Central memory CD4-positive, alpha-beta T cell (primary cell): Measurements from ENCODE around the gene RBBP8NL.
"Not testable (repeated sequence)": the region's sequence is repeated elsewhere in the genome, so short reads cannot be mapped to it uniquely, and the experiment has no call there.

Experiments used
- DNase-seq: peaks from one replicate; pipeline ENCODE4 v3.0.0; 2022

Gene RBBP8NL

DNA sequence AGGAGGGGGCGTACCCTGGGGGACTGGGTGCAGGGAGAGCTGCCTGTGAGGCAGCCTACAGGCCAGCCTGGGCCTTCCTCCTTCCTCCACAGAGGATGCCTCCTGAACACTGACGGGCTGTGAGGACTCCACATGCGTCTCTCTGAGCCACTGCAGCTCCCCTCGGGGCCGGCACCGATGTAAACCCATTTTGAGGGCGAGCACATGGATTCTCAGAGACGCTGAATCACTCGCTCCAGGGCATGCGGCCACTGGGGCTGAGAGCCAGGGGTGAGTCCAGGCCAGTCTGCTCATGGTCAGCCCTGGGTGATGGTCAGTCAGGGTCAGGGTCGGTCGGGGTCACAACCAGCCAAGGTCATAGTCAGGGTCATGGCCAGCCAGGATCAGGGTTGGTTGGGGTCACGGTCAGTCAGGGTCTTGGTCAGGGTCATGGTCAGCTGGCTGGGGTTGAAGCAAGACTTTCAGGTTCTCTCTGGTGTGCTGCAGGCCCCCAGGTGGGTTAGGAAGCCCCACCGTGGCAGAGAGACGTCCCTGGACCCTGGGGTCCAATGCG lies 14.7 kb upstream of the RBBP8NL start:
- no peak for DNase-seq

DNA sequence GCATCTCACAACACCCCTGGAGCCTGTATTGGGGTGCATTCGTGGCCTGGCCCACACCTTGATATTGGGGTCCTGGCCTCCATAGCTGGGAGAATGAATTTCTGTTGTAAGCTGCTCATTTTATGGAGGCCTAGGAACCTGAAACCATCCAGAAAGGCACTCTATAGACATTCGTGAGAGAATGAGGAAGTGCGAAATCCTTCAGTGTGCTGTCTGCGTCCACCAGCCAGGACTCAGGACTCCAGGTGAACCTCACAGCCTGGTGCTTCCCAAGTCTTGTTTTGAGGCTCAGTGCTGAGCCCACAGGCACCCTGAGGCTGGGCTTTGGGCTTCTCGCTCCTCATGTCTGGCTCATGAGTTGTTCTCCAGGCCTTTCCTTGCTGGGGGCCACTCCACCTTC lies 11.9 kb upstream of the RBBP8NL start:
- DNase-seq = no peak

DNA sequence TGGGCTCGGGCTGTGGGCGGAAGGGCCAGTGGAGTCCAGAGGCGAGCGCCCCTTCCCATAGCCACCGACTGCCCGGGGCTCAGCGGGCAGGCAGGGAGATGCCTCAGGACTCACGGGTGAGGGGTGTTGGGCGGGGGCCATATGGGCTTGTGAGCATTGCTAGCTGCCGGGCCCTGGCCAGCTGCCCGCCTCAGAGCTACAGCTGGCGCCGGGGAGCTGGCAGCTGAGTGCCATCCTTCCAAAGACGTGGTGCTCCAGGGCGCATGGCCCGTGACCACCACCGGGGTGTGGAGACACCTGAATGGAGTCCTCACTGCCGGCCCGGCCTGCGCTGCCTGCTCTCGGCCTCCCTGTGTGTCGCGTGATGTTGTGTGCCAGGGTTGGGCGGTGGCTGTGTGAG lies 10.6 kb upstream of the RBBP8NL start:
- no peak for DNase-seq

DNA sequence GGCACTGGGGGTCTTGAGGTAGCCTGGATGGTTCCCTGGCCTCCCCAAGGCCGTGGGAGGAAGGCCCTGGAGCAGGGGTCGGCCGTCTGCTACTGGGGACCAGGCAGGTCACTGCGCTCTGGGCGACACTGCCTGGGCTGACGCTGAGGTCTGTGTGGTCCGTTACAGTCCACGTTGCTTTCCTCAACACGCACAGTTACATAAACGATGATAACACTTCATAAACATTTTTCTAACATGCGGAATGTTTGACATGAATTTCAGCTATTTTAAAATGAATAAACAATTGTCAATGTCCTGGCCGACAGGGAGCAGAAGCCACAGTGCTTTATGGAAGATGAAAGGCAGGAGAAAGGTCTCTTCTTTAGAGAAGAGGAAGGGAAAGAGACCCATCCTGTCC lies 10.2 kb upstream of the RBBP8NL start:
- DNase-seq = no peak

DNA sequence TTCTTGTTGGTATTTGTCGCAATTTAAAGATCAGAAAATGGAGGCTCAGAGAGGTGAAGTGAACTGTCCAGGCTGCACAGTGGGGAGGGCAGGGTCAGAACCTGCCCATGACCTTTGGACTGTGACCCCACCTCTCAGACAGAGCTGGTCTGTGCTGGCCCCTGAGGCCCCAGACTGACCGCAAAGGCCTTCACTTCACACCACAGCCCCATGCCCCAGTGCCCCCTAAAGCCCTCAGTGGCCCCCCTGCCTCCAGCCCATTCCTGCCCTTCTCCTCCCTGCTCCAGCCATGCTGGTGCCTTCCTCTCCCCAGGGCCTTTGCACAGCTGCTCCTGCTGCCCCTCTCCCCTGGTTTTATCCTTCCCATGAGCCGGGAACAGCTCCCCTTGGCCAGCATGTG lies 9.4 kb upstream of the RBBP8NL start:
- DNase-seq = no peak

DNA sequence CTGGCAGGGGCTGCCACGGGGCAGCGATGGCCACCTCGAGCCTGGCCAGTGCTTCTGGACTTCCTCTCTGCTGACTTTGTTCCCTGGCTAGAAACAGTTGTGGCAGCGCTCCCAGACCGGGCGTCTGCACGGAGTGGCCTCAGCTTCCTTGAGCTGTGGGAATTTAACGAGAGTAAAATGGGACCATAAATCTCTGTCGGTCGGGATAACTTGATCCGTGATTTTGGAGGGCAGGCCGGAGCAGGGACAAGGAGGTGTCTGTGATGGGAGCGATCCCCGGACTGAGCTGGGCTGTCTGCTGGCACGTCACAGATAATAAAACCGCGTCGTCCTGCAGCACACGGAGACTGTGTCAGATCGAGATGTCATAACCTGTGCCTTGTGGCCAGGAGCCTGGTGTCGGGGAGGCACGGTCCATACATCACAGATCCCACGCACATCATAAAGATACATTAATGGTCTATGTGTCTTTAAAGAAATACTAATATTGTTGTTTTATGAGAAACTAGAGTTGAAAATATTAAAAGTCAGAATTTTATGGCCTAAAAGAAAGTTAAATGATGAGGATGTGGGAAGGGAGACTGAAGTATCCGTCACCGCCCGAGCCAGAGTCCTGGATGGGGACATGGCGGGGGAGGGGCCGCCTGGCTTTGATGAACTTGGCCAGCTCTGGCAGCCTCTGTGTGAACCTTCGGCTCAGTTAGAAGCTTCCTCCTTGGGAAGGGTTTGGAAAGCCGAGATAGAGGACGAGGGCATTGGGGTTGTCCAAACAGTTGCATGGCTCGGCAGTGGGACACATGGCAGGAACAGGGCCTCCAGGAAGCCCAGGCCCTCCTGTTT lies 6.5 kb upstream of the RBBP8NL start:
- no peak for DNase-seq

DNA sequence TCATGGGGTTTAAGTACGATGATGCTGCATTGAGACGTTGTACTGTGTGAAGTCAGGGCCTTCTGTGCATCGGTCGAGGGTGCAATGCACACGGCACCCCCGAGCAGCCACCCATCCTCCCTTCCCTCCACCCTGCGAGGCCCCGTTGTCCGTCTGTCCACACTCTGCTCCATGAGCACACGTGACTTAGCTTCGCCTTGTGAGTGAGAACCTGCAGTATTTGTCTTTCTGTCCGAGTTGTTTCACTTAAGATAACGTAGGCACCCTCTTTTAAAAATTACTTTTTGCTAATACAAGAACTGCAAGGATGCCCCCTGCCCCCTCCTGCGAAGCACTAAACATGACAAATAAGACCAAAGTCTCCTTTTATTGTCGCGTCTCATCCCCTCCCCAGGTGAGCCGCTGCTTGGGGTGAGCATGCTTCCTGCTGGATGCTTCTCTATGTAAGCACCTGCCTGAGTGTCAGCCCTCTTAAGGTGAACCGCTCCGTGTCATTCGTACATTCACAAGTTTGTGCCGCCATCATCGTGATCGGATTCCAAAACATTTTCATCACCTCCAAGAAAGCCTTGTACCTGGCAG lies 3.6 kb upstream of the RBBP8NL start:
- no peak for DNase-seq

DNA sequence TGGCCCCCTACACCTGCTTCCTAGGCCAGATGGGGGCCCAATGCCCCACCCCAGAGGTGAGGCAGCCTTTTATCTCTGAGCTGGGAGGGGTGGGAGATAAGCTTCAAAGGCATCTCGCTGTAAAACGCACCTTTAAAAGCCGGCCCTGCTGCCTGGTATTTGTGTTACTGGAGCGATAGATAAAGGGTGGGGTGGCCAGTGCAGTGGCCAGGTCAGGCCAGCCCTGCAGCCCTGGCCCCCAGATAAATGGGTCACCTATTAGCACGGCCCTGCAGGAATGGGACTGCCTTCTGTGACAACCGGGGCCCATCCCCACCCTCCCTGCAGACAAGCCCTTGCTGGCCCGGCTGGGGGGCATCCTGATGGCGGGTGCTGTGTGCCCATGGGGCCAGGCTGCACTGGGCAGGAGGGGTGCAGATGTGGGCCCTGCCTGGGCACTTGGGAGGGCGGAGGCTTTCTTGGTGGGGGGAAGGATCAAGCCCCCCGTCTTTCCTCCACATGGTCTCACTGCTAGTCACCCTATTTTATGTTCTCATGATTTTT lies 3.0 kb upstream of the RBBP8NL start:
- DNase-seq = no peak

DNA sequence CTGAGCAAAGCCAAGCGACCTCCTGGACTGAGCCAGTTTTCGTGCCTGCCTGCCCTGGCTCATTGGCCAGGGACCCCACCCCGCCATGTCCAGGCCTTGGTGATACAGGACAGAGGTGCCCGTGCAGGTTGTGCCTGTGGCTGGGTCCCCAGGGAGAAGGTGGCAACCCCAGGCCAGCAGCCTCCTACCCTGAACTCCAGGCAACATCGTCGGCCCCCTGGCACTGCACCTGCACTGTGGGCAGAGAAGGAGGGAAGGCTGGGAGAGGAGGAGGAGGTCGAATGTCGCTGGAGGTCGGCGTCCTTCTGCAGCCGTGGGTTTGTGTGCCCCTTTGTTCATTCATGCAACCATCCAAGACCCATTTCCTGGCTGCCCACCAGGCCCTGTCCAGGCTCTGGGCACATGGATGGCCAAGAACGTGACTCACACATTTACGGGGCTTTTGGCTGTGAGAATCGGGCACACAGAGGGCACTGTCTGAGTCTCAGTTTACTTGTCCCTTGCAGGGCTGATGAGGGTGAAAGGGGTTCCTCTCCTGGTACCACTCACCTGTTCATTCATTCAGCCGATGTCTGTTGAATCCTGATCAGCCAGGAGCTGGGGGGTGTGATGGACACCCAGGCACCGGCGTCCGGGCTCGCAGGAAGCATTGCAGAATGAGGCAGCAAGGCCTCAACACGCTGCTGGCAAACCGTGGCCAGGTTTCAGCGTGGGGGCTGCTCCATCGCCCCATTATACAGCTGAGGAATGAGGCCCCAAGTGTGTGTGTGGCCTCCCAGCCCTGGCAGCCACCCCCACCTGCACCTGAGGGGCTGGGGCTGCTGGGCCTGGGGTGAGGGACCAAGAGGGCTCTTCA lies 2.3 kb upstream of the RBBP8NL start:
- DNase-seq = no peak

DNA sequence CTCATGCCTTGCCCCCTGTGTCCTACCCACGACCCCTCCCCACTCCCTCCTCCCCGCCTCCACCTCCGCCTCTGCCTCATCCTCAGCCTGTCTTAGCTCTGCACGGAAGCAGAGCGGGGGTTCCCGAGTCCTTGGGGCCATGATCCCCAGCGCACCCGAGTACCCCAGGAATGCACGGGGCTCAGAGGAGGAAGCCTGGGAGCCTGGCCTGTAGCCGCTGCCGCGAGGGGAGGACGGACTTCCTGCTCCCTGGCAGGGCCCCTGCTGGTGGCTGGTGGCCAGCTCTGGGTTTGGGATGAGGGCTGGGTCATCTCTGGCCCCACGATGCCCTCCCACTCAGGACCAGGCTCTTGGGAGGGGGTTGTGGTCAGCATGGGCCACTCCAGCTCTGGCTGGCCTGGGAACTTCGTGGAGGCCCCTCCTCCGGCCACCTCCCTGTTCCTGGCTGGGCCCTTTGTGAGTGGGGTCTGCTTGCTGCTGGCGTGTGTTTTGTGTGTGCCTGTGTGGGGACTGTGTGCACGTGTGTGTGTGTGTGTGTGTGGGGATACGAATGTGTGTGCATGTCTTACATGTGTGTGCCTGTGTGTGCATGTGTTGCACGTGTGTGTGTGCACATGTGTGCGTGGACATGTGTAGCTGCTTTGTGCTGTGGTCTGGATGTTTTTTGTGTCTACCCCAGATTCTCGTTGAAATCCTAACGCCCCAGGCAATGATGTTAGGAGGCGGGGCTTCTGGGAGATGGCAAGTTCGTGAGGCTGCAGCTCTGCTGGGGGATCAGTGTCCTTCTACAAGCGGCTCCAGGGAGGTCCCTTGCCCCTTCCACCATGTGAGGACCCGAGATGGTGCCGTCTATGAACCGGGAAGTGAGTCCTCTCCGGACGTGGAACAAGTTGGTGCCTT lies 1.3 kb upstream of the RBBP8NL start:
- no peak for DNase-seq

DNA sequence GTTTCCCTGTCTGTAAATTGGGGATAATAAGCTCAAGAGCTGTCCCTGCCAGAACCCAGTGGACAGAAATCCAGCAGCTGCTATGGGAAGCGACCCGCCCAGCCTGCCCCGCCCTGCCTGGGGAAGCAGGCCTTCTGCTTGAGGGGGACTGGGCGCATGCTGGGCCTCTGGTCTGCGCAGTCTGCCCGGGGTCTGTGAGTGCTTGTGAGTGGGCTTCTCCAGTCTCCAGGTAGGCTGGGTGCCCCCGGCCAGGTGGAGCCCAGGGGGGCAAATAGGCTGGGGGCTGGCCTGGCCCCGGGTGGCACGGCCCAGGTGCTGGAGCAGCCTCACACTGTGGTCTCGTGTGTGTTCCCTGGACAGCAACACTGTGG lies 648 bp upstream of the RBBP8NL start:
- DNase-seq = no peak

DNA sequence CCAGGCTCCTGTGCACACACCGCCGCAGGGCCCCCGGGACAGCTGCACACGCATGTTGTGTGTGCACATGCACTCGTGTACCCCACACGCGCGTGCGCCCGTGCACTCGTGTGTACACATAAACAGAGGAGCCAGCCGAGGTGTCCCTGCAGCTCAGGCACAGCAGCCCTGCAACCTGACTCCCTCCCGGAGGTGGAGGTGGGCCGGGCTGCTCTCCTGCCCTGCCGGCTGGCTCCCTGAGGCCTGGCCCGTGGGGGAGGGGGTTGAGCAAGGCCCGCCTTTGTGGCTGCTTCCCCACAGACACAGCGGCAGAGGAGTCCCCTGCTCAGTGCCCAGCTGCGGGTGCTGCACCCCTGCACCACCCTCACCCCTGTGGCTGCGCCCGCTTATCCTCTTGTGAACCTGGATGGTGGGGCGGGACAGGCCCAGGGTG lies 624 bp downstream of the RBBP8NL start:
- DNase-seq = no peak

DNA sequence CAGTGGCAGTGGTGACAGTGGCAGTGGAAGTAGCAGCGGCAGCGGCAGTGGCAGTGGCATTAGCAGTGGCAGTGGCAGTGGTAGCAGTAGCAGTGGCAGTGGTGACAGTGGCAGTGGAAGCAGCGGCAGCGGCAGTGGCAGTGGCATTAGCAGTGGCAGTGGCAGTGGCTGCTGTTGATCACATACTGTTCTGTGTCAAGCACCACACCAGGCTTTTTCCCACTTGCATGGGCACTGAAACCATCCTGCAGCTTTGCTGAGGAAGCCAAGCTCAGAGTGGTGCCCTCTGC lies 1.3 kb downstream of the RBBP8NL start:
- DNase-seq = not testable (repeated sequence)

DNA sequence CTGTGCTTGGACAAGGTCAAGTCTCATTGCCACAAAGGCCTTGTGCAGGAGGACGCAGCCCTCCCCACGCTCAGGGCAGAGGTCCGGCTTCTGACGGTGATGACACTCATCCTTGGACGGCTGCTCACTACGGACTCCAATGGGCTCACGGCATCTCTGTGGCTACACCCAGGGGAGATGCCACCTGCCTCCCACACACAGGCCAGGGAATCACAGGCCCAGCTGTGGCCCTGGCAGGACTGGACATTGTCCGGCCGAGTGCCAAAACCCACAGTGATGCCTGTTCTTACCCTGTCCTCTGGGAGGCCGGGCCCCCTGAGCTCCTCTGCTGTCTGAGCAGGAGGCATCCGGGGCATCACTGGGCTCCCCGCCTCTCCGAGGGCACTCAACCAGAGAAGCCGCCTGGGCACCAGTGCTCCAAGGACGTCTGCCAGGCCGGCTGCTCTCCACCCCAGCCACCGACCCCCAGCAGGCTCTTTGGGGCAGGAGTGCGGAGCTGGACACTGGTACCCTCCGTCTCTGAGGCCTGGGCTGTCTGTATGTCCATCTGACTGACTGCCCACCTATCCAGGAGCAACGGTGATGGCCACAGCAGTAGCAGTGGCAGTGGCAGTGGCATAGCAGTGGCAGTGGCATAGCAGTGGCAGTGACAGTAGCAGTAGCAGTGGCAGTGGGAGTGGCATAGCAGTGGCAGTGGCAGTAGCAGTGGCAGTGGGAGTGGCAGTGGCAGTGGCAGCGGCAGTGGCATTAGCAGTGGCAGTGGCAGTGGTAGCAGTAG lies 1.9 kb downstream of the RBBP8NL start:
- DNase-seq = no peak

DNA sequence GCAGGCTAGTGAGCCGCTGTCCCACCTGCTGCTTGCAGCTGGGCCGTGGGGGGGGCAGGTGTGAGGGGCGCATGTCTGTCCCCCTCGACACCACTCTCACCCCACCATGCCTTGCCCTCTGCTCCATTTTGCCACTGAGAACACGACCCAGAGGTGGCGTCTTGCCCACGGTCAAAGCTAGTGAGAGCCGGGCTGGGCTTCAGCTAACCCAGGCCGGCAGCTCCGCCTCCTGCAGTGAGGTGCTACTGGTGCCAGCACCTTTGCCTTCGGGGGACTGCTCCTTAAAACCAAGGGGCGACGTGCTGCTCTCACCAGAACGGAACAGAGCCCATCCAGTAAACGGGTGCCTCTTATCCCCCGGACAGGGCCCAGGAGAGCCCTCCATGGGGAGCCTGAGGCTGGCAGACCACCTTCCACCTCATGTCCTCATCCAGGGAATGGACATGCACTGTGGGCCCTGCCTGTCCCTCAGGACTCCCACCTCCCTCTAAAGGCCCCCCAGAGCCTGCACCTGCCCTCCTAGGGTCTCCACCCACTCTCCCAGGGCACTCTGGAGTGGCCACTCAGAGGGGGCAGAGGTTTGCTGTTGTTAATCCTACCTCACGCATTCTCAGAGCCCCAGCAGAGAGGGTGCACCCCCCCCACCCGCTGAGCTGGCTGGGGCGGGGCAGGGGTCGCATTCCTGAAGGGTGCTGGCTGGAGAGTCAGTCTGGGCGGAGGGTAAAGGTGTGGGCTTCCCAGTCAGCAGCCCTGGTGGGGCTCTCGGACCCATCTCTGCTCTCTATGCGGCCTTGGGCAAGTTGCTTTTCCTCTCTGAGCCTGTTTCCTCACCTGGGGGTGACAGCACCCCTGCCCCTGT lies 2.9 kb downstream of the RBBP8NL start:
- DNase-seq = no peak

DNA sequence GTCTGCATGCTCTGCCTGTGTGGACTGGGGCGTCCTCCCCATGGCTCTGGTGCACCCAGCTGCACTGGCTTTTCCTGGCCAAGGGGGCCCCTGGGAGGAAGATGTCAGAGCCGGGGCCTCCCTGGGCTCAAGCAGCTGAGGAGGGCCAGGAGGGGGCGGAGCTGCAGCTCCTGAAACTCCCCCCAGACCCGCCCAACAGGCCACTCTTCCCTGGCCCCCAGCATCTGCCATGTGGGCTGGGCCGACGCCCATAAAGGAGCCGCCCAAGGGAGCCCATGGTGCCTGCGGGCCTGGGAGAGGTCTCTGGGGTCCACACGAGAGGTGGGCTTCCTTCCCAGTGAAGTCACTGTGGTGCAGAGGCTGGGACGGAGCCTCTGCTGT lies 4.0 kb downstream of the RBBP8NL start:
- DNase-seq = no peak

DNA sequence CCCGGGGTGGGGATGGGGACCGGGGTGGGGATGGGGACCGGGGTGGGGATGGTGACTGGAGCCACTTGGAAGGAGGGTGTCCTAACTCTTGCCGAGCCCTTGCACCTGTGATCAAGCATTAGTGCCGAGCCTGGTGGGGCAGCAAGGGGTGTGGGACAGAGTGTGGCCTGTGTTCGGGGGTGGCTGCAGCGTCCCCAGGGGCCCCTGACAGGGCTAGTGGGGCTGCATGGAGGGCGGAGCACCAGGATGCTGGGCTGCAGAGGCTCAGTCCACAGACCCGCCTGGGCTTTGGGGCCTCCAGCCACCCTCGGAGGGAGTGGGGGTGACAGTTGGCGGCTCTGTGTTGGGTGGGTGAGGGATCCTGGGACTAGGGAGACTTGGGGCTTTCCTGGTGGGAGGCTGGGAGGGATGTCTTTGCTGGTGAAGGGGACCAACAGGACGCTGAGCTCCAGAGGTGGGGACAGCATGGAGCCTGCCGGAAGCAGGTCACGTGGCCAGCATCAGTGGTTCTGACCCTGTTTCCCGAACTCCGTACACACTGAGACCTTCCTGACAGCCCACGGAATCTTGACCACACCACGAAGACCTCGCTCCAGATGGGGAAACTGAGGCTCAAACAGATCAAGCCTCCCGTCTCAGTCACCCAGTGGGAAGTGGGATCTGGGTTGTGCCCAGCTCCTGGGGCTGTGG lies 4.6 kb downstream of the RBBP8NL start:
- no peak for DNase-seq

DNA sequence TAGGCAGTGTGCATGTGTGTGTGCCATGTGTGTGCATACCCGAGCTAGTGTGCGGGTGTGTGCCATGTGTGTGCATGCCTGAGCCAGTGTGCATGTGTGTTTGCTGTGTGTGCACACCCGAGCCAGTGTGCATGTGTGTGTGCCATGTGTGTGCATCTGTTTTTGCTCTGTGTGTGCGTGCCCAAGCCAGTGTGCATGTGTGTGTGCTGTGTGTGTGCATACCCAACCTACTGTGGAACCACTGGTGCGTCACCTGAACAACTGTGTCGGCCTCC lies 5.7 kb downstream of the RBBP8NL start:
- DNase-seq = no peak

DNA sequence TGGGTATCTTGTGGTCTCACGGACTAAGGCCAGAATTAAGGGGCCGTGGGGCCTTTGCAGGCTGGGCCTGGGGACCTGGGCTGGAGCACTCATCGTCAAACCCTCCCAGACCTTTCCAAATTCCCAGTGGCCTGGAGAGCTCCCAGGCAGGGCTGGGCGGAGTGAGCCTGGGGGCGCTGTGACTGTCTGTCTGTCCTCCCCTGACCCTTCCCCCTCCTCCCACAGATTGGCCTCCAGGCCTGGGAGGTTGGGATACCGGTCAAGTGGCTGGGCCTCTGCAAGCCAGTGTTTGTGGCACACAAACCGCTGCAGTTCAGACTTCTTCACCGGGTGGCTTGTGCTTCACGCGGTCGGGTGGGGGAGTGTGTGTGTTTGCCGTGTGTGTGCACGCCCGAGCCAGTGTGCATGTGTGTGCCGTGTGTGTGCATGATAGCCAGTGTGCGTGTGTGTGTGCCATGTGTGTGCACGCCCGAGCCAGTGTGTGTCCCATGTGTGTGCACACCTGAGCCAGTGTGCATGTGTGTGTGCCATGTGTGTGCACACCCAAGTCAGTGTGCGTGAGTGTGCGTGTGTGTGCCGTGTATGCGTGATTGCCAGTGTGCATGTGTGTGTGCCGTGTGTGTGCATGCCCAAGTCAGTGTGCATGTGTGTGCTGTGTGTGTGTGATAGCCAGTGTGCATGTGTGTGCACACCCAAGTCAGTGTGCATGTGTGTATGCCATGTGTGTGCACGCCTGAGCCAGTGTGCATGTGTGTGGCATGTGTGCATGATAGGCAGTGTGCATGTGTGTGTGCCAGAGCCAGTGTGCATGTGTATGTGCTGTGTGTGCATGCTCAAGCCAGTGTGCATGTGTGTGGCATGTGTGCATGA lies 6.3 kb downstream of the RBBP8NL start:
- no peak for DNase-seq
